Adrenal gland (tissue), 19 donors: ENCODE results near the gene TIMM9. TPM values are rescaled to one million over a fixed set of nuclear protein-coding genes. Genes with fewer than 3 reads are reported as not detected.

Experiments used
- DNase-seq, 7 donors: peaks; one replicate each; pipeline ENCODE4 v3.0.0-alpha.2; 2019 to 2020
- H3K27ac ChIP-seq, 5 donors: fragments of 200-600 bp; sonication (generic) in 4 of 5; 1 replicate in 3 of 5; 2 replicates in 2 of 5; pipeline versions ENCODE4 v1.5.1 to v1.8.0; 2016 to 2020; ENCODE audit warnings: mild to moderate bottlenecking in 1 of 5
- H3K27me3 ChIP-seq: fragments of 200-600 bp; 2 replicates; pipeline ENCODE4 v1.8.0; 2021
- H3K36me3 ChIP-seq, 2 donors: fragments of 200-600 bp; replicated peaks in 1 of 2; 1 replicate in 1 of 2; 2 replicates in 1 of 2; pipeline versions ENCODE4 v1.5.1 to v1.8.0; 2018 to 2022
- H3K4me1 ChIP-seq, 2 donors: fragments of 200-600 bp; replicated peaks in 1 of 2; 1 replicate in 1 of 2; 2 replicates in 1 of 2; pipeline versions ENCODE4 v1.5.1 to v1.8.0; 2018 to 2021
- H3K4me3 ChIP-seq, 4 donors: fragments of 200-600 bp; sonication (generic) in 3 of 4; one replicate each; pipeline ENCODE4 v1.5.1; 2016 to 2018
- H3K9me3 ChIP-seq, 3 donors: fragments of 200-600 bp; sonication (generic) in 1 of 3; replicated peaks in 1 of 3; 1 replicate in 2 of 3; 2 replicates in 1 of 3; pipeline versions ENCODE4 v1.5.1 to v1.8.0; 2016 to 2021
- POLR2A ChIP-seq, 2 donors: fragments of 450-650 bp; IDR thresholded peaks; one replicate each; pipeline ENCODE4 v1.6.1; 2017; ENCODE audit warnings: antibody characterized with exemption in 2 of 2, mild to moderate bottlenecking in 2 of 2, moderate library complexity in 1 of 2
- WGBS, 4 donors: extraction: QIAGEN DNeasy Blood & Tissue Kit in 2 of 4; methylation state at CpG; one replicate each; pipeline versions ENCODE4 v1.1.5 to v1.1.7; 2013 to 2017; 5-methylcytosine and 5-hydroxymethylcytosine counted together
- intact Hi-C, 2 donors: fragments of 100-400 bp; cut with DNase I; formaldehyde crosslinking; loops; one replicate each; pipeline versions ENCODE4 v1.14.1 to v1.15.0; 2022 to 2023
- long read RNA-seq, 10 donors: library from polyadenylated mRNA in 3 of 10; unstranded in 2 of 10; stranded (forward) in 1 of 10; transcript quantifications; one replicate each; pipeline ENCODE4 v2.0.0 and lab custom pipeline, GENCODE V29; 2021 to 2026
- polyA plus RNA-seq, 3 donors: library from polyadenylated mRNA; stranded (reverse); fragments of 200-250 nt in 2 of 3; fragments of 350-450 nt in 1 of 3; fragmentation: Illumina TruSeq in 1 of 3; extraction: RNeasy Lipid Tissue Mini Kit (QIAGEN cat#74804) in 1 of 3; gene quantifications; one replicate each; pipeline ENCODE4 v1.2.3, GENCODE V29; 2013 to 2014
- total RNA-seq, 9 donors: library from RNA; depleted of rRNA in 4 of 9; stranded (reverse); fragments of >200 nt in 4 of 9; fragments of 120-200 nt in 1 of 9; fragmentation: NEBNext Ultra II Directional in 1 of 9; extraction: Animal tissue kit (Norgen Biotek cat#: 25700) in 1 of 9; gene quantifications; one replicate each; pipeline versions ENCODE4 v1.1.0 to v1.2.4, GENCODE V29; 2013 to 2023
- TF ChIP-seq, protein P1 (sequence below), 6 experiments: fragments of 450-650 bp in 4 of 6; fragments of 200-600 bp in 2 of 6; sonication (generic) in 1 of 6; IDR thresholded peaks; 1 replicate in 5 of 6; 2 replicates in 1 of 6; pipeline versions ENCODE4 v1.5.1 to v1.8.0; 2016 to 2021; ENCODE audit warnings: antibody characterized with exemption in 6 of 6, mild to moderate bottlenecking in 2 of 6, moderate library complexity in 1 of 6
- donor health status: healthy with polysubstance abuse.
- donor health status: Bipolar disorder and iron deficiency.
- donor health status: DM: yes; HTN: yes; CAD: no.
- donor health status: DM: no; HTN: no; CAD: no.
- donor health status: DM: no; HTN: no; CAD: no.
- donor health status: DM: yes; HTN: yes; CAD: no.

TIMM9 gene, protein sequence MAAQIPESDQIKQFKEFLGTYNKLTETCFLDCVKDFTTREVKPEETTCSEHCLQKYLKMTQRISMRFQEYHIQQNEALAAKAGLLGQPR
- total RNA-seq (100 to 1,000 TPM in 2 of 9 donors, 10 to 100 TPM in 7; 30.3 to 113 (median 46.9) TPM), polyA plus RNA-seq (10 to 100 TPM; 35.7 to 99.1 (median 43.0) TPM)
- long read RNA-seq, donor 1, transcript TIMM9-205 (4 exons, 430 nt) = major isoform, 8 of 31 reads
- long read RNA-seq, donor 1, partial matches to known transcripts = 23 of 31 reads
- long read RNA-seq, donor 1, other reads (novel, unspliced or antisense) = 0 of 31 reads
- long read RNA-seq, donor 2, transcript TIMM9-205 (4 exons, 430 nt) = major isoform, 6 of 15 reads
- long read RNA-seq, donor 2, partial matches to known transcripts = 9 of 15 reads
- long read RNA-seq, donor 2, other reads (novel, unspliced or antisense) = 0 of 15 reads
- long read RNA-seq, donor 3, transcript TIMM9-205 (4 exons, 430 nt) = major isoform, 7 of 26 reads
- long read RNA-seq, donor 3, partial matches to known transcripts = 18 of 26 reads
- long read RNA-seq, donor 3, other reads (novel, unspliced or antisense) = 0 of 26 reads
- long read RNA-seq, donor 4, partial matches to known transcripts = 18 of 23 reads
- long read RNA-seq, donor 4, other reads (novel, unspliced or antisense) = 1 of 23 reads
- long read RNA-seq, donor 5, partial matches to known transcripts = 11 of 20 reads
- long read RNA-seq, donor 5, other reads (novel, unspliced or antisense) = 5 of 20 reads
- long read RNA-seq, donor 6, partial matches to known transcripts = 22 of 23 reads
- long read RNA-seq, donor 6, other reads (novel, unspliced or antisense) = 0 of 23 reads
- long read RNA-seq, donor 7, partial matches to known transcripts = 10 of 15 reads
- long read RNA-seq, donor 7, other reads (novel, unspliced or antisense) = 0 of 15 reads
- long read RNA-seq, donor 8, partial matches to known transcripts = 8 of 10 reads
- long read RNA-seq, donor 8, other reads (novel, unspliced or antisense) = 0 of 10 reads
- long read RNA-seq, donor 9, partial matches to known transcripts = 24 of 27 reads
- long read RNA-seq, donor 9, other reads (novel, unspliced or antisense) = 0 of 27 reads
- long read RNA-seq, donor 10, partial matches to known transcripts = 5 of 6 reads
- long read RNA-seq, donor 10, other reads (novel, unspliced or antisense) = 0 of 6 reads

DNA sequence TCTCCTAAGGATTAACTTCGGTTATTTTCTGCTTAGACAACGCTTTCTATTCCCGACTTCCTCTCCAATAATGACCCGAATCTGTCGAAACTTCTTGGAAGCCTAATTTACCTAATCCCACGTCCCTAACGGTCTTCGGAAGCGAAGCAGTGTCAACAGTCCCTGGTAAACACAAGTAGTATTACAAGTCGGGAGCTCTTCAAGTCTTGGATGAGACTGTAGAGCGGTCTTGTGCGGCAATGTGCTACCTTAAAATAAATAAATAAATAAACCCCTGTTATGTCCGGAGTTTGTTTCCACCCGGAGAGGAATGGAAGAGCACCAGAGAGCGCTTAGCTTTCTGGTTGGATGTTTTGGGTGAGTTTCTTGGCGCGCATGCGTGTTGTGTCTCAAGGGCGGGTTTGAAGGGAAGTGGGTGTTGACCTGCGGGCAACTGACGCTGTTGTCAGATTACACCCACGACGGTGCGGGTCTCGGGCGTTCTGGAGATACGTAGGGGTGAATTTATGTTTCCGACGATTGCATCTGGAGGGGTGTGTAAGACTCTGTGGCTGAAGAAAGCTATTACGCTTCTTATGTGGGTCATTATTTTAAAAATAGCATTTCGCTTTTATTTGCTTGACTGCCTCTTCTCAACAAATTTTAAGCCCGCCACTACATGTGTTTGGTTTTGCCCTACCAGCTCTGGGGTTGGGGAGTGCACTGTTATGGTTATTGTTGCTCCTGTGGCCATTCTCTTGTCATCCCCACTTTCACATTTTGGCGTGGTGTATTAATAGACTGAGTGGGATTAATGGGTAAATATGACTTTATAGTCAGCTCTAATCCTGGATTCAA lies at the start of gene TIMM9, which contains the start of gene KIAA0586:
Gene TIMM9 (minus strand): TSS at position 251 of the 837 bp plus-strand sequence. CDS start 15,586 bp downstream, outside the sequence.
Gene KIAA0586 (plus strand): TSS at position 439 of the 837 bp plus-strand sequence. CDS start 546 bp downstream, outside the sequence.
- TF ChIP-seq, protein P1, sequence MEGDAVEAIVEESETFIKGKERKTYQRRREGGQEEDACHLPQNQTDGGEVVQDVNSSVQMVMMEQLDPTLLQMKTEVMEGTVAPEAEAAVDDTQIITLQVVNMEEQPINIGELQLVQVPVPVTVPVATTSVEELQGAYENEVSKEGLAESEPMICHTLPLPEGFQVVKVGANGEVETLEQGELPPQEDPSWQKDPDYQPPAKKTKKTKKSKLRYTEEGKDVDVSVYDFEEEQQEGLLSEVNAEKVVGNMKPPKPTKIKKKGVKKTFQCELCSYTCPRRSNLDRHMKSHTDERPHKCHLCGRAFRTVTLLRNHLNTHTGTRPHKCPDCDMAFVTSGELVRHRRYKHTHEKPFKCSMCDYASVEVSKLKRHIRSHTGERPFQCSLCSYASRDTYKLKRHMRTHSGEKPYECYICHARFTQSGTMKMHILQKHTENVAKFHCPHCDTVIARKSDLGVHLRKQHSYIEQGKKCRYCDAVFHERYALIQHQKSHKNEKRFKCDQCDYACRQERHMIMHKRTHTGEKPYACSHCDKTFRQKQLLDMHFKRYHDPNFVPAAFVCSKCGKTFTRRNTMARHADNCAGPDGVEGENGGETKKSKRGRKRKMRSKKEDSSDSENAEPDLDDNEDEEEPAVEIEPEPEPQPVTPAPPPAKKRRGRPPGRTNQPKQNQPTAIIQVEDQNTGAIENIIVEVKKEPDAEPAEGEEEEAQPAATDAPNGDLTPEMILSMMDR (IDR thresholded peaks at IDR 0.05) = no peak
- peak; percentile 78 to 96 for TF ChIP-seq POLR2A (IDR thresholded peaks at IDR 0.05)
- intact Hi-C loops = no loop called here

DNA sequence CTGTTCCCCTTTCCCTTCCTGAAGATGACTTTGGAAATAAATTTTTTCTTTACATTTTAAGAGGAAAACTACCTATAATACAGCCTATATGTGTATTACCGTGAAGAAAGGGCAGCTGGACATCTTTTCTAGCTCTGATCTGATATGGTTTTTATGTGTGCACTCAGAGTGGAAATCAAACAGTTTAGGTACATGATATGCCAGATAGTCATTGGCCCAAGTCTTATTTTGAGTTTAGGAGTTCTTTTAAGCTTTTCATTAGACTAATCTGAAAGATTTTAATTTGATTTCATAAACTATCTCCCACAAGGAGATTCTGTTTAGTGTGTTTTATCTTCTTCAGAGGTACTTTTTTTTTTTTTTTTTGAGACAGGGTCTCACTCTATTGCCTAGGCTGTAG lies 49.0 kb upstream of the TIMM9 start:
- H3K36me3 ChIP-seq = peaks cover 0 to 12% of the 10 kb centered on the region in 2 donors
- TF ChIP-seq, protein P1 (IDR thresholded peaks at IDR 0.05) = no peak
- TF ChIP-seq POLR2A (IDR thresholded peaks at IDR 0.05) = no peak
- H3K27me3 ChIP-seq = no peaks in the 10 kb centered on the region
- WGBS, 4 donors = 95 to 98% (median 97%) methylated on average over 1 of the region's 1 CpG
- intact Hi-C loops = no loop called here
- H3K4me3 ChIP-seq = no peak overlapping the region
- no peaks in the 10 kb centered on the region for H3K9me3 ChIP-seq
- H3K27ac ChIP-seq = no peak overlapping the region
- DNase-seq = no peak
- no peaks in the 10 kb centered on the region for H3K4me1 ChIP-seq

More for the DNA sequence above, at the start of gene TIMM9, which contains the start of gene KIAA0586:
- 0% methylated on average over 33 of the region's 33 CpGs for WGBS, 4 donors
- Histone ChIP-seq H3K27me3 (no peaks in the 10 kb centered on the region), H3K4me3 (peak within 1 kb of the TSS; percentile 66 to 95 (median 82)), H3K27ac (peak within 1 kb of the TSS; percentile 82 to 96 (median 88)), H3K9me3 (no peaks in the 10 kb centered on the region), H3K4me1 (peaks cover 16 to 35% of the 10 kb centered on the region in 2 donors), H3K36me3 (peaks cover 0 to 19% of the 10 kb centered on the region in 2 donors)
- DNase-seq = peak; percentile 94 to 99 (median 98)

- TF ChIP-seq POLR2A (IDR thresholded peaks at IDR 0.05) = no peak
- TF ChIP-seq, protein P1 (IDR thresholded peaks at IDR 0.05) = no peak
- Histone ChIP-seq H3K4me1 (no peaks in the 10 kb centered on the region), H3K36me3 (peaks cover 0 to 26% of the 10 kb centered on the region in 2 donors), H3K27me3 (no peaks in the 10 kb centered on the region), H3K4me3 (no peak overlapping the region), H3K9me3 (no peaks in the 10 kb centered on the region), H3K27ac (no peak overlapping the region)
- DNase-seq = no peak
- WGBS, 4 donors = 90 to 98% (median 94%) methylated on average over 5 of the region's 5 CpGs
- intact Hi-C loops = no loop called here
These were observed 42.0 kb upstream of the TIMM9 start for GRCh38 chr14:58469309-58469708.
